BLaER1 treated with 17β-estradiol and CSF1 and Interleukin-3, amounts not matched to agents 10 nM and 100 nM (cell line): ENCODE measurements around the gene RAB6B.

Experiments used
- H3K27ac ChIP-seq, 11 experiments: shearing (Covaris generic); formaldehyde crosslinking; 2 replicates each; pipeline ENCODE4 v1.8.1; 2022
- H3K27me3 ChIP-seq, 11 experiments: shearing (Covaris generic); formaldehyde crosslinking; 2 replicates each; pipeline ENCODE4 v1.8.1; 2022
- H3K36me3 ChIP-seq, 11 experiments: shearing (Covaris generic); formaldehyde crosslinking; 2 replicates each; pipeline ENCODE4 v1.8.1; 2022
- H3K4me1 ChIP-seq, 10 experiments: shearing (Covaris generic); formaldehyde crosslinking; 2 replicates each; pipeline ENCODE4 v1.8.1; 2022
- H3K4me2 ChIP-seq, 11 experiments: shearing (Covaris generic); formaldehyde crosslinking; 2 replicates each; pipeline ENCODE4 v1.8.1; 2022
- H3K4me3 ChIP-seq, 10 experiments: shearing (Covaris generic); formaldehyde crosslinking; 2 replicates each; pipeline ENCODE4 v1.8.1; 2022
- H3K9ac ChIP-seq, 11 experiments: shearing (Covaris generic); formaldehyde crosslinking; 2 replicates each; pipeline ENCODE4 v1.8.1; 2022
- H3K9me3 ChIP-seq, 11 experiments: shearing (Covaris generic); formaldehyde crosslinking; replicated peaks in 1 of 11; 2 replicates each; pipeline ENCODE4 v1.8.1; 2022
- H4K20me1 ChIP-seq, 11 experiments: shearing (Covaris generic); formaldehyde crosslinking; 2 replicates each; pipeline ENCODE4 v1.8.1; 2022
- Cebpa-rat ChIP-seq, 11 experiments: shearing (Covaris generic); IDR thresholded peaks; 2 replicates each; pipeline ENCODE4 v1.8.1; 2022

Gene RAB6B

GRCh38 chr3:133933097-133934024 is 37.7 kb upstream of the RAB6B start:
- Histone ChIP-seq H3K9me3 (no peaks in the 10 kb centered on the region), H3K4me2 (peak overlapping the region; percentile 65 to 83 (median 76); a peak in 21 of 22 replicates), H3K9ac (no peak overlapping the region), H3K27ac (peak overlapping the region in 2 of 11 experiments; percentile 45 to 52; a peak in 1 of 22 replicates), H3K4me3 (no peak overlapping the region), H3K27me3 (0 out of 22 replicates have a peak, but pooled peaks cover 0 to 6% (median 0%) of the 10 kb centered on the region in 11 experiments), H3K4me1 (peaks cover 12 to 22% (median 16%) of the 10 kb centered on the region in 10 experiments), H3K36me3 (no peaks in the 10 kb centered on the region), H4K20me1 (peaks cover 0 to 1% (median 0%) of the 10 kb centered on the region in 11 experiments; a peak in 1 of 22 replicates)
- no peak for TF ChIP-seq Cebpa-rat (IDR thresholded peaks at IDR 0.05)

DNA sequence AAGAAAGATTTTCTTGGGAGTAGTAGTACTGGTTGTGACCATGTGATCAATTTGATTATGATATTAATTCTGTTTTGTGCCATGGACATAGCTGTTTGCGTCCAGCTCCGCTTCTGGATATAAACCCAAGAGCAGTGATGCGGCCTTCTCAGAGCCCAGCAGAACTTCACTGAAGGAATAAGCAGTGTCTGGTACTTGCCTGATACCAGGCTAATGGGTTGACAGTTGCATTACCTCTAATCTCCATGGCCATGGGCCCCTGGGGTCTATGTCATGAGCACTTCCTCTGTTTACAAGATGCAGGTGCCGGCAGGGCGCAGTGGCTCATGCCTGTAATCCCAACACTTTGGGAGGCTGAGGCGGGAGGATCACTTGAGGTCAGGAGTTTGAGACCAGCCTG is 36.3 kb upstream of the RAB6B start:
- no peak for TF ChIP-seq Cebpa-rat (IDR thresholded peaks at IDR 0.05)
- H3K9me3 ChIP-seq = no peaks in the 10 kb centered on the region

GRCh38 chr3:133931084-133931483 is 35.4 kb upstream of the RAB6B start:
- peaks cover 19 to 29% (median 25%) of the 10 kb centered on the region in 10 experiments for H3K4me1 ChIP-seq
- H3K9me3 ChIP-seq = no peaks in the 10 kb centered on the region
- H3K4me2 ChIP-seq = no peak overlapping the region
- no peak overlapping the region for H3K4me3 ChIP-seq
- H3K27me3 ChIP-seq = peaks cover 0 to 10% (median 0%) of the 10 kb centered on the region in 11 experiments; a peak in 1 of 22 replicates
- H3K36me3 ChIP-seq = no peaks in the 10 kb centered on the region
- no peak overlapping the region for H3K27ac ChIP-seq
- no peak overlapping the region for H3K9ac ChIP-seq
- no peak for TF ChIP-seq Cebpa-rat (IDR thresholded peaks at IDR 0.05)
- H4K20me1 ChIP-seq = peaks cover 0 to 6% (median 0%) of the 10 kb centered on the region in 11 experiments; a peak in 1 of 22 replicates

More for the DNA sequence above, 36.3 kb upstream of the RAB6B start:
- Histone ChIP-seq H3K36me3 (no peaks in the 10 kb centered on the region), H3K27me3 (peaks cover 0 to 4% (median 0%) of the 10 kb centered on the region in 11 experiments; a peak in 1 of 22 replicates), H3K4me2 (no peak overlapping the region), H3K4me1 (peaks cover 17 to 27% (median 23%) of the 10 kb centered on the region in 10 experiments), H3K27ac (no peak overlapping the region), H3K9ac (no peak overlapping the region), H3K4me3 (no peak overlapping the region), H4K20me1 (peaks cover 0 to 6% (median 0%) of the 10 kb centered on the region in 11 experiments; a peak in 1 of 22 replicates)

DNA sequence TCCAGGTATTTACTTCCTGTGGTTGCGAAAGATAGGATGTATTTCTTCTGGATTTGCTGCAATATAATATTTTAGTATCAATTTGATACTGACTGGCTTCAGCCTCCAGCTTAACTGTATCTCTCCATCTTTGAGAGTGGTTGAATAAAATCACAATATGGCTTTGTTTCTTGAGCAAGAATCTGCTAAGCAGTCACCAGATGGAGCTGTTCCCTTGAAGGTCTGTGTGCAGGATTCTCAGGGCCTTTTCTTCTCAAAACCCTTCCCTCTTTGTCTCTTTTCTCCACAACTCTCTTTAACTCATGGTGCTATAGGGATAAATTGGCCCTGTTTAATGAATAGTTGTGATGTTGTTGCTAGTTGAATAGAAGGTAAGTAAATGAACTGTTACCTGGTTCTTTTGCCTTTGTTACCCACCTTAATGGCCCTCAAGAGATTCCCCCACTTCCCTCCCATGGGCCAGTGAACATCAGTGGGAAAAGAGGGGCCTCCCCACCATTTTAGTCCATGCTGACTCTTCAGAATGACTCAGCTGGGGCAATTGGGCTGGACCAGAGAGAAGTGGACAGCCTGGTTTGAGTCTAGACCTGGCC is 34.8 kb upstream of the RAB6B start:
- Histone ChIP-seq H3K4me3 (no peak overlapping the region), H3K27ac (no peak overlapping the region), H3K9me3 (no peaks in the 10 kb centered on the region), H3K9ac (no peak overlapping the region), H3K27me3 (peaks cover 0 to 10% (median 0%) of the 10 kb centered on the region in 11 experiments; a peak in 1 of 22 replicates), H3K36me3 (no peaks in the 10 kb centered on the region), H4K20me1 (peaks cover 0 to 6% (median 0%) of the 10 kb centered on the region in 11 experiments; a peak in 1 of 22 replicates), H3K4me2 (no peak overlapping the region), H3K4me1 (peaks cover 19 to 29% (median 25%) of the 10 kb centered on the region in 10 experiments)
- TF ChIP-seq Cebpa-rat (IDR thresholded peaks at IDR 0.05) = no peak; a peak in 1 of 22 replicates

GRCh38 chr3:133928903-133929607 is 33.4 kb upstream of the RAB6B start:
- TF ChIP-seq Cebpa-rat (IDR thresholded peaks at IDR 0.05) = no peak
- peaks cover 11 to 21% (median 18%) of the 10 kb centered on the region in 10 experiments for H3K4me1 ChIP-seq
- peaks cover 0 to 10% (median 0%) of the 10 kb centered on the region in 11 experiments; a peak in 1 of 22 replicates for H3K27me3 ChIP-seq
- H3K36me3 ChIP-seq = no peaks in the 10 kb centered on the region
- no peaks in the 10 kb centered on the region for H3K9me3 ChIP-seq
- no peak overlapping the region for H3K4me3 ChIP-seq
- no peak overlapping the region for H3K9ac ChIP-seq
- peaks cover 0 to 6% (median 0%) of the 10 kb centered on the region in 11 experiments; a peak in 1 of 22 replicates for H4K20me1 ChIP-seq
- H3K27ac ChIP-seq = no peak overlapping the region
- no peak overlapping the region for H3K4me2 ChIP-seq

DNA sequence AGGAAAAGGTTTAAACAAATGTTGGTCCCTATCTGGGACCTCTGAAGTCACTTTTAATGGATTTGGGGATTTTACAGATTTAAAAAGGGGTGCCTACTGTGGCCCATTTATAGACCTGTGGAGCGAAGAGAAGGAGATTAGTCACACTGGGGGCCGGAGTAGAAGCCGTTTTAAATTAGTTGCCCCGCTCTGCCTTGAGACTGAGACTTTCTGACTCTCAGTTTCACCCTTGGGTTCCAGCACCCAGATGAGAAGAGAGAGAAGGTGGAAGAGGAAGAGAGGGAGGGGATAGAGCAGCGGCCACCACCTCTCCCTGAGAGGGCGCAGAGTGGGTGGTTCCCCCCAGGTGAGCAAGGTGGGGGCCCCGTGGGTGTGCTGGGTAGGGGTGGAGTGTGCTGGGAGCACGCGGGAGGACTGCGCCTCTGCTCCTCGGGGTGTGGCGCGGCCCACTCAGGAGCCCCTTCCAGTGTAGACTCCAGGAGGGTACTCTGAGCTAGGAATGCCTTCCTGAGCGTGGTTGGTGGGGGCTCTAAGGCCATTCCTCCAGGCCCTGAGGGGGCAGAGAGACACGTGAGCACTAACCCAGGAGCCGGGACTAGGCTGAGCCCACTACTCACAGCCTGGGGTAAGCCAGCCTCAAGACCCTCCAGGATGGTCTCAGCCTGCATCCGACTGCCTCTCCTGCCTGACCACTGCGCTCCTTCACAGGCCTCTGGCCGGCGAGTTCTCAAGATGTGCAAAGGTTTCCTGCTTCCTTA is 32.6 kb upstream of the RAB6B start:
- TF ChIP-seq Cebpa-rat (IDR thresholded peaks at IDR 0.05) = no peak
- Histone ChIP-seq H4K20me1 (peaks cover 0 to 6% (median 0%) of the 10 kb centered on the region in 11 experiments; a peak in 1 of 22 replicates), H3K4me3 (peak overlapping the region in 6 of 10 experiments; percentile 58 to 73 (median 62); a peak in 8 of 20 replicates), H3K4me1 (peaks cover 6 to 17% (median 12%) of the 10 kb centered on the region in 10 experiments; a peak in 18 of 20 replicates), H3K27ac (no peak overlapping the region), H3K4me2 (peak overlapping the region; percentile 83 to 97 (median 93)), H3K9me3 (no peaks in the 10 kb centered on the region), H3K36me3 (no peaks in the 10 kb centered on the region), H3K27me3 (peaks cover 0 to 10% (median 0%) of the 10 kb centered on the region in 11 experiments; a peak in 1 of 22 replicates), H3K9ac (peak overlapping the region in 8 of 11 experiments; percentile 59 to 79 (median 72); a peak in 9 of 22 replicates)

DNA sequence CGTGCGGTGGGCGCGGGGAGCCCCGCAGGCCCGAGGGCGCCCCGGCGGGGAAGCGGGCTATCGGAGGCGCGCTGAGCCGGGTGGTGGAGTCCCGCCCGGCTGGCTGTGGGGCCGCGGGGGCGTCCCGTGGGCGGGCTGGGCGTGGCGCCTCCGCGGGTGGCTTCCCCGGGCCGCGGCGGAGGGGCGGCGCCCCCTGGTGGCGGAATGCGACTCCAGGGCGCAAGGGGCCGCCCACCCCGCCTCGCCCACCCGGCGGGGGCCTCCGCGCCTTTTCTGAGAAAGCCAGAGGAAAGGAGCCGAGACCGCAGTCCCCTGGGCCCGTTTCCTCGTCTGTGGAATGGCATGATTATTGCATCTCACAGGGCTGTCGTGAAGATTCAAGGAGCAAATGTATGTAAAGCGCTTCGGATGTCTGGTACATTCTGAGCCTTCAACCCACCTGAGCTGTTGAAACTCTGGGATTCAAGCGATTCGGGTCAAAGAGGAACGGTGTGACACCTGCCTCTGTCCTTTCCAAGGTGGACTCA is 31.9 kb upstream of the RAB6B start:
- no peak for TF ChIP-seq Cebpa-rat (IDR thresholded peaks at IDR 0.05)
- Histone ChIP-seq H3K9ac (peak overlapping the region; percentile 40 to 79 (median 70)), H3K27ac (peak overlapping the region in 5 of 11 experiments; percentile 22 to 48 (median 41); a peak in 4 of 22 replicates), H4K20me1 (peaks cover 0 to 6% (median 0%) of the 10 kb centered on the region in 11 experiments; a peak in 1 of 22 replicates), H3K9me3 (no peaks in the 10 kb centered on the region), H3K36me3 (no peaks in the 10 kb centered on the region), H3K4me3 (peak overlapping the region; percentile 56 to 73 (median 62)), H3K4me2 (peak overlapping the region; percentile 83 to 97 (median 93)), H3K4me1 (peaks cover 6 to 17% (median 12%) of the 10 kb centered on the region in 10 experiments; a peak in 18 of 20 replicates), H3K27me3 (peaks cover 0 to 10% (median 0%) of the 10 kb centered on the region in 11 experiments; a peak in 1 of 22 replicates)
